OCI-LY3 (cell line): ENCODE results near the gene AUTS2.

Experiments
- EZH2phosphoT487 ChIP-seq: fragments of 200-600 bp; shearing (Covaris generic); IDR thresholded peaks from 2 replicates; pipeline ENCODE4 v1.6.1; 2018; ENCODE audit warnings: antibody characterized with exemption, mixed run types, low read depth
- TF ChIP-seq, protein P1 (sequence below): fragments of 200-600, 300-600 bp; sonication (generic); IDR thresholded peaks from 2 replicates; pipeline ENCODE4 v1.5.1; 2014; ENCODE audit warnings: antibody characterized with exemption, low read length, low read depth

DNA sequence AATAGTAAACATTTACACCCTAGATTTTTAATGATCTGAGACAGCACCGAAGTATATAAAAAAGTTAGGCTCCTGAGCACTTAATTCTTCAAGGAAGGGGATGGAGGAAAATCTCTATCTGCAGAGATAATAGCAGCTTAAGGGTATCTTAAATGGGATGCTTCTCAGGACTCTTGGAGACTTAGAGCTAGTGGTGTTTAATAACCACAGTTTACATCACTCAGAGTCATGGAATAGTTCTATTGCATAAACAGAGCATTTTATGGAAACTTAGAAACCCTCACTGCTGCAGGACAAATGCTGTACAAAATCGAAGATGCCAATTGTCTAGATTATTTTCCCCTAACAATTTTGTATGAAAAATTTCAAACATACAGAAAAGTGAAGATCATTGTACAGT is 1134.8 kb downstream of the AUTS2 start:
- TF ChIP-seq, protein P1, sequence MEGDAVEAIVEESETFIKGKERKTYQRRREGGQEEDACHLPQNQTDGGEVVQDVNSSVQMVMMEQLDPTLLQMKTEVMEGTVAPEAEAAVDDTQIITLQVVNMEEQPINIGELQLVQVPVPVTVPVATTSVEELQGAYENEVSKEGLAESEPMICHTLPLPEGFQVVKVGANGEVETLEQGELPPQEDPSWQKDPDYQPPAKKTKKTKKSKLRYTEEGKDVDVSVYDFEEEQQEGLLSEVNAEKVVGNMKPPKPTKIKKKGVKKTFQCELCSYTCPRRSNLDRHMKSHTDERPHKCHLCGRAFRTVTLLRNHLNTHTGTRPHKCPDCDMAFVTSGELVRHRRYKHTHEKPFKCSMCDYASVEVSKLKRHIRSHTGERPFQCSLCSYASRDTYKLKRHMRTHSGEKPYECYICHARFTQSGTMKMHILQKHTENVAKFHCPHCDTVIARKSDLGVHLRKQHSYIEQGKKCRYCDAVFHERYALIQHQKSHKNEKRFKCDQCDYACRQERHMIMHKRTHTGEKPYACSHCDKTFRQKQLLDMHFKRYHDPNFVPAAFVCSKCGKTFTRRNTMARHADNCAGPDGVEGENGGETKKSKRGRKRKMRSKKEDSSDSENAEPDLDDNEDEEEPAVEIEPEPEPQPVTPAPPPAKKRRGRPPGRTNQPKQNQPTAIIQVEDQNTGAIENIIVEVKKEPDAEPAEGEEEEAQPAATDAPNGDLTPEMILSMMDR, result no peak
- no peak for TF ChIP-seq EZH2phosphoT487
